Stimulated activated naive CD4-positive, alpha-beta T cell treated with Interleukin-2 at 50 U/mL for 16 hours (primary cell): Measurements from ENCODE around the gene MBD5.
"Not testable (repeated sequence)": the region's sequence is repeated elsewhere in the genome, so short reads cannot be mapped to it uniquely, and the experiment has no call there.

ENCODE experiments used
- DNase-seq: peaks from one replicate; lab custom pipeline; 2025; lab: John Stamatoyannopoulos, UW

Gene MBD5

DNA sequence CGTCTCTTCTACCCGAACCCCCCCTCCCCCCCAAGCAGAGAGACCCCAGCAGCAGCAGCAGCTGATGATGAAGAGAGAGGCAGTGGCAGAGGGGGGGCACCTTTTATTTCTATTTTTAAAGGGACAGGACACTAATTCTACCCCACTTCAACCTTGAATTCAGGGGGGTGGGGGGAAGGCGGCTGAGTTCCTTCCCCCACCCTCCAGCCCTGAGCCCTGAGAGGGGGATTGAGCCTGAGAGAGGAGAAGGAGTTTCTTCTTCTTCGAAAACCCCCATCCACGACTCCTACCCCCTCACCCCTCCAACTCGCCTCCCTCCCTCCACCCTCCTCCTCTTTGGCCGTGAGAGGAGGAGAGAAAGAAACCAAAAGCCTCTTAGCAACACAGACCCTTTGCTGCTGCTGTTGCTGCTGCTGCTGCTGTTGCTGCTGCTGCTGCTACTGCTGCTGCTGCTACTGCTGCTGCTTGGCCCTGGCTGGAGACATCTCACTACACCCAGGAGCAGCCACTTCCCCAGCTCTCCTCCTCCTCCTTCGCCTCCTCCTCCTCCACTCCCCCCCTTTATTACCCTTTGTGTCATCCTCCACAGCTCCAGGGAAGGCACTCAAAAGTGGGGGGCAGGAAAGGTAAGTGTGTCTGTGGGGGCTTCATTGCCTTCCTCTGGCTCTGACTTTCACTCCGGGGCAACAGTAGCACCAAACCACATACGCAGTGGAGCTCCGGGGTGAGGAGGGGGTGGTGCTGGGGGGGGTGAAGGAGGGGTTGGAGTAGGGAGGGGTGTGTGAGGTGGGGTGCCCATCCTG, at the start of gene MBD5:
Gene MBD5, plus strand, starts transcription at position 33 of the 803 bp plus-strand sequence.
- peak; percentile 60 for DNase-seq

DNA sequence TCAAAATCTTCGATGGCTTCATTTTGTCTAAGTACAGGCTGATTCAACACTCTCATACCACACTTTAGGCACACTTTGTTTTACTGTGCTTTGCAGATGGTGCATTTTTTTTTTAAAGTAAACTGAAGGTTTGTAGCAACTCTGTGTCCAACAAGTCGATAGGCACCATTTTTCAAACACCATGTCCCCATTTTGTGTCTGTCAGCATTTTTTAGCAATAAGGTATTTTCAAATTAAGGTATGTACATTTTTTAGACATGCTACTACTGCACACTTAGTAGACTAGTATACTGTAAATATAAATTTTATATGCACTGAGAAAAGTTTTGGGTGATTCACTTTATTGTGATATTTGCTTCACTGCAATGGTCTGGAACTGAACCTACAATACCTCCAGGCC, 44.8 kb upstream of the MBD5 start:
- DNase-seq: no peak

DNA sequence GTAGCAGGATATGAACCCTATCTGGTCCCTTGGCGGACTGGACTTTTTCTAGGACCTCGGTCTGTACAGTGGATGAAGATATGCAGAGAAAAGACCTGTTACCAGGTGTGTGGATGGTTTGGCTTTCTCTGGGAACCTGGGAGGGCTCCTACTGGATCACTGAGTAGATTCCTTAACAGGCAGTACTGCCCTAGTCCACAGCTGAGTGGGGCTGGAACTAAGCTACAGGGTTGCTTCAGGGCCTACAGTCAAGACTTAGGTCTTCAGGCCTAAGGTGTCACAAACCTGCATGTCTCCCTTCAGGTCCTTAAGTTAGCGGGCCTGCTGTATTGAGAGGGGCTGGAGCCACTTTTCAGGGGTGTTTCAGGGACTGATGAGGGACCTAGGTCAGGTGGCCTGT, 43.2 kb upstream of the MBD5 start:
- no peak for DNase-seq

DNA sequence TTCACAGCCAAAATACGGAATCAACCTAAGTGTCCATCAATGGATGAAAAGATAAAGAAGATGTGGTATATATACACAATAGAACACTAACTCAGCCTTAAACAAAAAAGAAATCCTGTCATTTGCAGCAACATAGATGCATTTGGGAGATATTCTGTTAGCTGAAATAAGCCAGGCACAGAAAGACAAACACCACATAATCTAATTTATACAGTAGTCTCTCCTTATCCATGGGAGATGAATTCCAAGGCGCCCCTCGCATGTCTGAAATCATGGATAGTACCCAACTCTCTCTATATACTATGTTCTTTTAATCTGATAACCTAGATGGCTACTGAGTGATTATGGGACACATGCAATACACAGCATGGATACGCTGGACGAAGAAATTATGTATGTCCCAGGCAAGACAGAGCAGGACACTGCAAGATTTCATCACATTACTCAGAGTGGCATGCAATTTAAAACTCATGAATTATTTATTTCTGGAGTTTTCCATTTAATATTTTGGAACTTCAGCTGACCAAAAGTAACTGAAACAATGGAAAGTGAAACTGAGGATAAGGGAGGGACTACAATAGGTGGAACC, 39.9 kb upstream of the MBD5 start:
- no peak for DNase-seq

DNA sequence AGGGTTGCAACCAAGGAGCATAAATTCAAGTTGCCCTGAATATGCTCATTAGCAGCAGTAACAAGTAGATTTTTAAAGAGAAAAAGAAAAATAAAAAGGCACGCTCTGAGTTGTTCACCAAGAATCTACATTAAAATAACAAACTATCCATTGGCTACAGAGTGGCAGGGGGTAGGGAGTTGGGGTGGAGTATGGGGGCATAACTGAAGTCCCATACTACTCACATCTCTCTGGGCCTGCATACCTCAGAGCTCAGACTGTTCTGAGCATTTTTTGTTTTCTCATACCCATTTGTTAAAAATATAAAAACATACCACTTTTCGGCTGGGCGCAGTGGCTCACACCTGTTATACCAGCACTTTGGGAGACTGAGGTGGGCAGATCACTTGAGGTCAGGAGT, 31.8 kb upstream of the MBD5 start:
- no peak for DNase-seq

DNA sequence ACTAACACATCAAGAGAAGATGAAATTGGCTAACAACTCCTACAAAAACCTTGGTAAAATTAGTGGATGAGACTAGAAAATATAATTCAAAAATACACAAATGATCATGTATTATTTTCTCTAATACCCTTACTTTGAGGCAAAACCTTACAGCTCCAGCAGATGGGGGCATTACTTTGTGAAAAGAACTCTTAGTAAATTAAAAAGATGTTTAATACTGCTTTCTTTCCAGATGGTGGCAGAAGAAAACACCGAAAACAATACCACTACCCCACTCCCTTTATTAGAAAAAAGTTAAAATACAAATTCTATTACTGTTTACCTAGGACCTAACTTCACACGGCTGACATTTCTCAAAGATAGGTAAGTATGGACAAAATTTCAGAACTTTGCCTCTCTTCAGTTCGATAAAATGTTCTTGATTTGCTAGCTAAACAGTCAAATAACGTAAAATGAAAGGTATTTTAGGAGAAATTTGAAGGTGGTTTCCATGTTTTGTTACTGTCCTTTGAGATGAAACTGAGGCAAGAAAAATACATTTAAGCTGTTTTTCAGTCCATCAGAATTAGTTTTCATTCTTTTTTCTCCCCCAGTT, 31.0 kb upstream of the MBD5 start:
- no peak for DNase-seq

DNA sequence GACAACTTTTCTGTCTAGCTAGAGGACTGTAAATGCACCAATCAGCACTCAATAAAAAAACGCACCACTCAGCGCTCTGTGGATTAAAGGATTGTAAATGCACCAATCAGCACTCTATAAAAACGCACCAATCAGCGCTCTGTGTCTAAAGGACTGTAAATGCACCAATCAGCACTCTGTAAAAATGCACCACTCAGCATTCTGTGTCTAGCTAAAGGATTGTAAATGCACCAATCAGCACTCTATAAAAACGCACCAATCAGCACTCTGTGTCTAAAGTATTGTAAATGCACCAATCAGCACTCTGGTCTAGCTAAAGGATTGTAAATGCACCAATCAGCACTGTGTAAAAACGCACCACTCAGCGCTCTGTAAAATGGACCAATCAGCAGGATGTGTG, 25.9 kb upstream of the MBD5 start:
- not testable (repeated sequence) for DNase-seq

DNA sequence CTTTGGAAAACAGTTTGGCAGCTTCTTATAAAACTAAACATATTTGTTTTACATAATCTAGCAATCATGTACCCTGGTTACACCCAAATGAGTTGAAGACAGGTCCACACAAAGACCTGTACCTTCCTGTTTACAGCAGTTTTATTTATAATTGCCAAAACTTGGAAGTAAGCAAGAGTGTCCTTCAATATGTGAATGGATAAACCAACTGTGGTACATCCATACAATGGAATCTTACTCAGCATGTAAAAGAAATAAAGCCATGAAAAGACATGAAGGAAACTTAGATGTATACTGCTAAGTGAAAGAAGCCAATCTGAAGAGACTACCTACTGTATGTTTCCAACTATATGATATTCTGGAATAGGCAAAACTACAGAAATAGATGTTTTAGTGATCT, 24.1 kb upstream of the MBD5 start:
- no peak for DNase-seq

DNA sequence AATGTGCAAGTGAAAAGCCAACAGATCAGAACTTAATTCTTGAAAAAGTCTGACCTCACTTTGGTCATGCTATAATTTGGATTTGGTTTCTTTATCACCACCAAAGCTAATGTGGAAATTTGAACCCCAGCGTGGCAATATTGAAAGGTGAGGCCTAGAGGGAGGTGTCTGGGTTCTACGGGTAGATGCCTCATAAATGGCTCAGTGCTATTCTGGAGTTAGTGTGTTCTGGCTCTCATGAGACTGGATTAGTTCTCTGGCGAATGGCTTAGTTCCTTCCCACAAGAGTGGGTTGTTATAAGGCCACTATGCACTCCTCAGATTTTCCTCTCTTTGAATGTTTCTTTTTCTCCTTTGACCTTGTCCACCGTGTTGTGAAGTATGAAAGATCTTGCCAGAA, 22.7 kb upstream of the MBD5 start:
- no peak for DNase-seq

DNA sequence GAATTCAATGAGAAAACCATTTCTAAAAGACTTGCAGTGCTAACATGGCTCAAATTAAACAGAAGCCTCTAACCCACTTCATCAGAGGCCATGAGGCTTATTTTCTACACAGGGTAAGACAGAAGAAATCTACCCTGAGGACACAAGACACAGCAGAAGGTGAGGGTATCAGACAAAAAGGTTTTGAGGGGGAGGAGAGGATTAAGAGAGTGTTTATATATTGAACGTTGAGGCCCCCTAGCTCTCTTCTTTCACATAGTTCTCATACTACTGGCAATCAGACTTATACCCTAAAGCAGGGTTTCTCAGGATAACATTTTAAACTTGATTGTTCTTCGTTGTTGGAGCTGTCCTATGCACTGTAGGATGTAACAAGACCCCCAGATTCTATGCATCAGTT, 21.8 kb upstream of the MBD5 start:
- DNase-seq: no peak

DNA sequence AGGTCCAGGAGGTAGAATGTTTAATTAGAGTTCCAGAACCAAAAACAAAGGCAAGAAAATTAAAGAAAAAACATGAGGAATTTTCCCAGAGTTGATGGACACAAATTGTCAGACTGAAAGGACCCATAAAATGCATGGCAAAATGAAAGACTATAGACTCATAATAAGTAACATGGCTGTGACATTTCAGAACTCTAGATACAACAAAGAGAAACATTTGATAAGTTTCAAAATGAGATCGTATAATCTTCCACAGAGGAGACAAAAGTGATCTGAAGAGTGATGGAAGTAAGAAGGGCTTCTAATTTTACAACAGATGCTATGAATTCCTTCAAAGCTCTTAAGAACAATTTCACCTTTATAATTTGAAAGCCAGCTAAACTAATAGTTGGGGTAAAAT, 20.8 kb upstream of the MBD5 start:
- DNase-seq: no peak

DNA sequence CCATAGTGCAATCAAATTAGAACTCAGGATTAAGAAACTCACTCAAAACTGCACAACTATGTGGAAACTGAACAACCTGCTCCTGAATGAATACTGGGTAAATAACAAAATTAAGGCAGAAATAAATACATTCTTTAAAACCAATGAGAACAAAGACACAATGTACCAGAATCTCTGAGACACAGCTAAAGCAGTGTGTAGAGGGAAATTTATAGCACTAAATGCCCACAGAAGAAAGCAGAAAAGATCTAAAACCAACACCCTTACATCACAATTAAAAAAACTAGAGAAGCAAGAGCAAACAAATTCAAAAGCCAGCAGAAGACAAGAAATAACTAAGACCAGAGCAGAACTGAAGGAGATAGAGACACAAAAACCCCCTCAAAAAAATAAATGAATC, 18.5 kb upstream of the MBD5 start:
- not testable (repeated sequence) for DNase-seq

DNA sequence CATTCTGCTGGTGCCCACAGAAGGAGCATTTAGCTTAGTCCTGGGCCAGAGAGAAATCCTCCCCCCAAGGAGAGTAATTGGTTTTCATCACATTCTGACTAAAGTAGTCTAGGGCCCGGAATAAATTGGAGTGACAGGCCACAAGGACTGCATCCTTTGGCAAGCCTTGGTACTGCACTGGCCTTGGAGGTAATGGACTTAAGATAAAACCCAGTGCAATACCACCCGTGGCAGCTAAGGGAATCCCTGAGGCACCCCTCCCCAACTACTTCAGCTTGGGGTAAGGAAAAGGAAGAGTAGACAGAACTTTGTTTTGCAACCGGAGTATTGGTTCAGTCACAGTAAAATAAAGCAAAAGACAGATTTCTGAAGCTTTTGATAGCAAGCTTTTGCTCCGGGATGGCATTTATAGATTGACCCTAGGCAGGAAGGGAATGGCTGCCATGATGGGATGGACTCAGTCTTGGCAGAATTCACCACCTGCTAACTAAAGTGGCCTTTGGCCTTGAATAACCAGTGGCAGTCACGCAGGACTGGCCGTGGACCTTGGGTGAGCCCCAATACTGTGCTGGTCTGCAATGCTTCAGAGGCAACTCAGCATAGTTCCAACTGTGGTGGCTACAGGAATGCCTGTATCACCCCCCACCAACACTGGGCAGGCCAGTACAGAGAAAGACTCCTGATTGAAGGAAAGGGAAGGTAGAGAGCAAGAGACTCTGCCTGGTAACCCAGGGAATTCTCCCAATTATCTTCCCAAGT, 14.5 kb upstream of the MBD5 start:
- DNase-seq: no peak

DNA sequence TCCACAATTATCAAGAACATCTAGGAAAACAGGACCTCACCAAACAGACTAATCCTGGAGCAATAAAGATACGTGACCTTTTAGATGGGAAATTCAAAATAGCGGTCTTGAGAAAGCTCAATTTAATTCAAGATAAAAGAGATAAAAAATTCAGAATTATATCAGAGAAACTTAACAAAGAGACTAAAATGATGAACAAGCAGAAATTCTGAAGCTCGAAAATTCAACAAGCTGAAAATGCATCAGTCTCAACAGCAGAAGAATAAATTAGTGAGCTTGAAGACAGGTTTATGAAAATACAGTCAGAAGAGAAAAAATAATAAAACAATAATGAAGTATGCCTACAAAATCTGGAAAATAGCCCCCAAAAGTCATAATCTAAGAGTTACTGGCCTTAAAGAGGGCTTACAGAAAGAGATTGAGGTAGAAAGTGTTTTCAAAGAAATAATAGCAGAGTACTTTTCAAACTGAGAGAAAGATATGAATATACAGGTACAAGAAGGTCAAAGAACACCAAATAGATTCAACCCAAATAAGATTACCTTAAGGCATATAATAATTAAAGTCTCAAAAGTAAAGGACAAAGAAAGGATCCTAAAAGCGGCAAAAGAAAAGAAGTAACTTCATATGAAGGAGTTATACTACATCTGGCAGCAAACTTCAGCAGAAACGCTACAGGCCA, 13.5 kb upstream of the MBD5 start:
- no peak for DNase-seq

DNA sequence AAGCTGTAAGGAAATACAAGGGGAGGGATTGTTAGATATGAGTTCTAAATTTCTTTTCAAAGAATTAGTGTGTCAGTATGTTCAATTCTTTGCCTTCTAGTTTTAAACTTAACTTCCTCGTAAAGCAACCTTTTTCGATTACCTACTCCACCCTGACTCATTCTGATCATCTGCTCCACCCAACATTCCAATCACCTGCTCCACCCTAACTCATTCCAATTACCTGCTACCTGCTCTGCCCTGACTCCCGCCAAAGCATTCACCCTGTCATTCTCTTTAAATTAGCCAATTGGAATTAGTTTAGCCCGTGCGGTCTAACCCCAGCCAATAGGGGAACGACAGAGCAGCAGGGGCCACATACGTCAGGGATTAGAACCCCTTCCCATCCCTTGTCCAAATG, 12.5 kb upstream of the MBD5 start:
- DNase-seq: not testable (repeated sequence)

DNA sequence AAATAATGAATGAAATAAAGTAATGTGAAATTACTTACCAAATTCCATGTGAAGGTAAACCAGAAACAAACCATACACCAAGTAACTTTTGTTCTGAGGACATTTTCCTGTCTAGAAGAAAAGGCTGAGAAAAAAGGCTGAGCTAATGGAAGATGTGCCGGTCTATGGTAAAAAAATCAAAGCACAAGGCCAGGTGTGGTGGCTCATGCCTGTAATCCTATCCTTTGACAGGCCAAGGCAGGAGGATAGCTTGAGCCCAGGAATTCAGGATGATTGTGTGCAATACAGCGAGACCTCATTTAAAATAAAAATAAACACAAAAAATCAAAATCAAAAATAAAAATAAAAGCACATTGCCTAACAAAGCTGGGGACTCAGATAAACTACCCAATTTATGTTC, 7.0 kb upstream of the MBD5 start:
- DNase-seq: no peak

DNA sequence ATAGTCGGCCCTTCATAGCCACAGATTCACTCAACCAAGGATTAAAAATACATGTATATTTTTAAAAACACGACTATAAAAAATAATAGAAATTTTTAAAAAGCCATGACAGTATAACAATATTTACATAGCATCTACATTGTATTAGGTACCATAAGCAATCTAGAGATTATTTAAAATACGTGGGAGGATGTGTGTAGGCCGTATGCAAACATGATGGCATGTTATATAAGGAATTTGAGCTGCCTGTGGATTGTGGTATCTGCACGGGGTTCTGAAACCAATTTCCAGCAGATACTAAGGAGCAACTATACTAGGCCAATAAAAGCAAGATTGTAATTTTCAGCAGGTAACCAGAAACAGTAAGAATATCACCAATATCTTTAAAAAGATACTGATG, 6.3 kb upstream of the MBD5 start:
- no peak for DNase-seq

DNA sequence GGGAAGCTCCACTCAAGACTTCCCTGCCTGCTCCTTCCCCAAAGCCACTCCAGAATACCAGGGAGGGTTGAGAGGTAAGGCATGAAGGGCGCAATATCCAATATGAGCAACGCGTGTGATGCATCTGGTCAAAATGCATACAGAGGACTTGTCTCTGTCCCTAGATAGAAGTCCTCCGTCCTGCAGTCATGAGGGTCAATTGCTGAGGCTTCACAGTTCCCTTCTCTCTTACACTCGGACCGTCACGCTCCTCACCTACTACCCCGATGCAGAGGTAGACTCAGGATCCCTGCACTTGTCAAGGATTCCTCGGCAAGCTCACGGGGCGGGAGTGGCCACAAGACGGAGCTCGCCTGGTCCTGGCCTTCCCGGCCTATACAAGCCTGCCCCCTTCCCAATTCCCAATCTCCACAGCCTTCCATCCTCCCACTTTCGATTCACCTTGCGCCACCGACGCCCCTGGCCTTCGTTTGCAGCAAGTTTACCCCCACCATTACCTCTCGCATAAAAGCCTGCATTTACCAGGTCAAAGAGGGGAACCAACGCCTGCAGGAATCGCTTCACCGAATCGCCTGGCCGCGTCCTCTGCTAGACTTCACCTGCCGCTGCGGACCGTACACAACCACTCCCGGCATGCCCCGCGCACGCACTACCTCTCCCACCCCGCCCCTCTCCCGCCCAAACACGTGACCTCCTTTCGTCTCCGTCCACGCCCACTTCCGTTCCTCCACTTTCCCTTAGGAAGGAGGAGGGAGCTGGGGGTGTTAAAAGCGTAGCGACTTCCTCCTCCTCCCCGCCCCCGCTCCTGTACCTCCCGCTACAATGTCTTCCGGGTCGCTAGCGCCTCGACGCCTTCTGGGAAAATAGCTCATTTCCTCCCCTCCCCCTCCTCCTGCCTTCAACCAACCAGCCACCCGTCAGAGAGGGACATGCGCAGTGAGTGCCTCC, 506 bp upstream of the MBD5 start, which contains the start of gene ORC4:
Gene ORC4, minus strand, starts transcription at position 627 of the 948 bp plus-strand sequence. CDS start 44,779 bp downstream, outside the sequence.
- peak; percentile 98 for DNase-seq

DNA sequence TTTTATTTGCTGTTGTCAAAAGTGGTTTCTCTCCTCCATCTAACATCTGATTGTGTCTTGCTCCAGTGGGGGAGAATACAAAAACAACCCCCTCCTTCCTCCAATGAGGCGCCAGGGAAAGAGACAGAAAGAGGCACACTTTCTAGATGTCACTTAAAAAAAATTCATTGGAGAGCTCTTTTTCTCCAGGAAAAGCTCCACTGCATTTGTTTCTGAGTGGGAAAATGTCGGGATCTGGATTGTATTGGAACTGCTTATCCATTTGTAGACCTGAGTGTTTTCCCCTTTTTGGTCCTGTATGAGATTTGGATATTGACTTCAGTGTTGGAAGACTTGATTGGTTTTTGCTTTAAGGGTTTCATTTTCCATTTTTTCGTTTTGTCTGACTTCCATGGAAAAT, 995 bp downstream of the MBD5 start:
- no peak for DNase-seq

DNA sequence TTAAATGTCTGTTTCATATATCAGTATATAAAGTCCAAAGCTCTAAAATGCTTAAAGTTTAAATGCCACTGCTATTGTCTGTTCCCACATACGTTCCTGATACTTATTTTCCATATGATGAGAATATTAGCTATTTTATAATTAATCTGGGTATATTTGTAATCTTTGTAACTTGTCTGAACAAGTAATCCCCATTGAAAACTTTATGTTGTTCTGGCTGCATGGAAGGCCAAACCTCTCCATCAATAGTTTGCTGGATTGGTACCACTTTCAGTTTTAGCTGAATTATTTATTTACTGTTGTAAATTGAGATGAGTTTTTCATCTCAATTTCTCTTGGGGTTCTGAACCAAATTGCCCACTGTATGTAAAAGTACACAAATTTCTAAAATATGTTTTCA, 1.5 kb downstream of the MBD5 start:
- no peak for DNase-seq

DNA sequence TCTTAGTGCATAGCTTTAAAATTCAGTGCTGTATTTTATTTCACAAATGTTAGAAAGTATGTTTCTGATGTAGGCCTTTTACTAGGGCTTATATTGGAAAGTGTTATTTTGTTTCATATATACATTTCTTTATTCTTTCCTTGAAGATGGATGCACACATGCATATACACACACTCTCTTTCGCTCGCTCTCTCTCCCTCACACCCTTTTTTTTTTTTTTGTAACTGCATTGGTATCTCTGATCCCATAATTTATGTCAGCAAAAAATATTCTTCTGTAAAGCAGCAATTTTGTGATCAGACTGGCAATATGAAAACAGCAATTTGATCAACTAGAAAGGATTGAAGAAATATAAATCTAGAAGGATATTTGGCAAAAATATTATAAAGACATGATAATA, 2.0 kb downstream of the MBD5 start:
- DNase-seq: no peak
